Measurements from ENCODE around the gene KANK4.

KANK4 gene

DNA sequence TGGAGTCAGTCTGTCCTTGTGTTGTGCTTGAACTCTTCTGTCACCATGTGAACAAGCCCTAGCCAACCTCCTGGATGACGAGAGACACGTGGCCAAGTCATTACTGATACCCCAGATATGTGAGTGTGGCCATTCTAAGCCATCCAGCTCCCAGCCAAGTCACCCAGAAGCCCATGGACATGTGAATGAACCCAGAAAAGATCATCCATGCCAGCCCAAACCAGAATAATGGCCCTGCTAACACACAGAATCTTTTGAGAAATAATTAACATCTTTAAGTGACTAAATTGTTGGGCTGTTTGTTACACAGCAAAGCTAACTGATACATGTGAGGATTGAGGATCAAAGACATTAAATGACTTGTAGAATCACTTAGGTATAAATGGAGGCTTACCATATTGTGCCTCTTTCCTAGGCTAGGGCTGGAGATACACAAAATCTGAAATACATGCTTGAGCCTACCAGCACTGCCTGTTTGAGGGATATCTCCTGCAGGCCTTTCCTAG, 38.2 kb downstream of the KANK4 start:
- no peak for DNase-seq
- in situ Hi-C loops (cut with MboI; ENCODE audit: low pct_unique_long_range_greater_than_20kb, low sequenced_read_pairs), result no loop called here

DNA sequence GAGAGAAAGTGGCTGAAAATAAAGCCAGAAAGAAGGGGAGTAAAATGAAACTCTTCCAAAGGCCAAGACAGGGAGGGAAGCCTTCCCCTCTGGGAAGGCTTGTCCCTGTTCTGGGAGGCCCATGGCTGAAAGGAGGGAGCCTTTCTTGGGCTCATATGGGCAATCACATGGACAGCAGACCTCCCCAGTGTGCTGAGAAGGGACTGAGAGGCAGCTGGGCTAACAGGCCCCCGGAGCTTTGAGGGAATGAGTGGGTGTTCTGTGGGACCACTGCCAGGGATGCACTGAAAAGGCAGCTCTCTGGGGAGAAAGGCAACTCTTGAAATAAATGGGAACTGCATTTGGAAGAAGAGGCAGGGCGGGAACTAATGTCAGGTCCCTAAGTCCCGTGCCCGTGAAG, 39.1 kb downstream of the KANK4 start:
- DNase-seq, result no peak

DNA sequence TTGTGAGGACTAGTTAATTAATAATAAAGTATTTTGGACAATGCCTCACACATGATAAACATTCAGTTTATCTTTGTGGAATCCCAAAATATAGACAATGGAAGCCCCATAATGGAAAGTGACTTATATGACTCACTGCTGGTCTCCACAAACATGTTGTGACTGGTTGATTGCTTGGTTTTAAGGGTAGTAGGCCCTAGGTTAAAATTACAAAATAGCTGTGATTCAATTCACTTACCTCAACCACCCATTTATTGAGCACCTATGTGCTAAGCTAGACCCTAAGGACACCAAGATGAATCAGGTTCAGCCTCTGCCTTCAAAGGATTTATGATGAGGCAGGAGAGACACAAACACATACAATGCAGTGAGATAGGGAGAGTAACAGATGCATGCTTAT, 42.4 kb downstream of the KANK4 start:
- no peak for DNase-seq
- in situ Hi-C loops (cut with MboI; ENCODE audit: low pct_unique_long_range_greater_than_20kb, low sequenced_read_pairs), result no loop called here

More for the DNA sequence above, 39.1 kb downstream of the KANK4 start:
- in situ Hi-C loops (cut with MboI; ENCODE audit: low pct_unique_long_range_greater_than_20kb, low sequenced_read_pairs), result no loop called here

DNA sequence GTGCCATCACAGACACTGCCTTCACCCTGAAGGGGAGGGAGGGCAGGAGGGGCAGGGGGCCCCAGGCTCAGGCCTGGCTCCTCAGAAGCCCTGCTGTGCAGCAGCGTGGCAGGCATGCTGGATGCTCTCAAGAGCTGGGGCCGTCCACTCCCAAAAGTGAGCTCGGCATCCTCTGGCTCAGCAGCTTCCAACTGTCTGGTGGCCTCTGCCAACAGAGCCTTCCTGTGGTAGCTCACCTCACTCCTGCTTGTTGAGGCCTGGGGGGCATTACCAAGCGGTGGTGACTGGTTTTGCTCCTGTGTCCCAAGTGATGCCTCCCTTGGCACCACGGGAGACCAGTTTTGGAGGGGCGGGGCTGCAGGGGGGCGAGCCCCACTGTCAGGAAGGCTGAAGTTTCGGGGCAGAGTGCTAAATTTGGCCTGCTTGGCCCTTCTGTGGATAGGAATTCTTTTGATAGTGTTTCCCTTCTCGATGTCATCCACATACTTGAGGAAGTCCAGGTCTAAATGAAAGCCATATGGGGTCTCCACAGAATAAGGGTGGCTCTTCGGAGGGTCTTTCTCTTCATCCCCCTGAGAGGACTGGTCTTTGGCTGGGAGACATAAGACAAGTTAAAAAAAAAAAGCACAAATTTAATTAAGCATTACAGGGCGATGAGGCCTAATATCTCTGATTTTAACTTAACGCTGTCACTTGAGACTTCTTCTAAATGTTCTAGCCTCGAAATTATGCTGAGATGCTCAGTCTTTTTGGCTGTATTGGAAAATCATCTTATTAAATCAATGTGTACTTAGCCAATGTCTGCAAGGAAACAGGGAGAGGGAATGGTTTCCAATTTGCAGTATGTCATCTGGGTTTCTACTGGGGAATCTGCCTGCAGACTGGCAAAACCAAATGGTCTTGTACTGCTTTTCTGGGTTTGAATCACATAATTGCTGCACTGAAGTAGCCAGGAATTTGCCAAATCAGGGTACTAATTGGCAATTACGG, 44.4 kb downstream of the KANK4 start:
- in situ Hi-C loops (cut with MboI; ENCODE audit: low pct_unique_long_range_greater_than_20kb, low sequenced_read_pairs), result no loop called here
- DNase-seq, result no peak

DNA sequence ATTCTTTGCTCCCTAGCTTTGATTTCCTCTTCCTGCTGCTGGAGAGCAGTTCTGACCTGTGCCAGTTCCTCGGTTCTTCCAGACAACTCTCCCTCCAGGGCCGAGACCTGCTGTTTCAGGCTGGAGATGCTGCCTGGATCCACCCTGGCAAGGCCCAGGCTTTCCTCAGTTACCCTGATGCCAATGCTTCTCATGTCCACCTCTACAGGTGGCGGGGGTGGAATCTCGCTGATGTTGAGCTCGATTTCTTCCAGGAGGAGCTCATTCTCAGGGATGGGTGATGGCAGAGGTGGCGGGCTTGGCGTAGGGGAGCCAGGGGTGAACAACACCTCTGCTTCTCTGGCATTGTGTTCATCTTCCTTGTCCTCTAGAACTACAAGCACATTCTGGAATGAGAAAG, 45.3 kb downstream of the KANK4 start:
- in situ Hi-C loops (cut with MboI; ENCODE audit: low pct_unique_long_range_greater_than_20kb, low sequenced_read_pairs), result no loop called here
- DNase-seq, result no peak

DNA sequence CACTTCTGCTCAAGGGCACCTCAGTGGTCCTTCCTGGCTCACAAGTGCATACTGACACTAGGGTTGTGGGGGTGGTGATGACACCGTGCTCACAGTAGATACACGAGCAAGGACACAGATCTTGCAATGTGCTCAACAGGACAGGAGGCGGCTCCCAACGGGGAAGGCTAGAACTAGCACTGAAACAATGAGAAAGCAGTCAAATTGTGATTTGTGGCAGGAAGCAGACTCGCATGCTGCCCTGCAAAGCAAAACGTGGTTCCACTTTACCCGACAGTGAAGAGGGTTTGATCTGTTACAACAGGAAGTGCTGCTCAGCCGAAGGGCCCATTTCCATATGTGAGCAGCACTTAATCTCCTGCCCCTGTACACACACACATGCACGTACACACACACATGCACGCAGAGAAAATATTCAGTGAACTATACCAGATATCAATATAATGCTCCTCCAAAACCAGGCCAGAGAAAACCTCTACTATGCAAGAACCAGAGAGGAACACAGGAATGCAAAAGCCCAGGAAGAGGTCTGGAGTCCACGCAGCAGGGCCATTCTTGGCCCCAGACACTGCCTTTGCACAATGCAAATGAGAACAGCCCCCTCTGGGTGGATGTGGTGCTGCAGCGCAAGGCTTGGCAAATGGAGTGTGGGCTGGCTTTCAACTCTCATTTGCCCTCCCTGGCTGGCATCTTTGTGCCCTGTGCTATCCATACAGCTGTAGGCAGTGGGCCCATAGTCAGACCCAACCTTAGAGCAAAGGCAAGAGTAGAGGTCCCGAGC, 47.1 kb downstream of the KANK4 start:
- in situ Hi-C loops (cut with MboI; ENCODE audit: low pct_unique_long_range_greater_than_20kb, low sequenced_read_pairs), result no loop called here
- peak; percentile 90 for DNase-seq

DNA sequence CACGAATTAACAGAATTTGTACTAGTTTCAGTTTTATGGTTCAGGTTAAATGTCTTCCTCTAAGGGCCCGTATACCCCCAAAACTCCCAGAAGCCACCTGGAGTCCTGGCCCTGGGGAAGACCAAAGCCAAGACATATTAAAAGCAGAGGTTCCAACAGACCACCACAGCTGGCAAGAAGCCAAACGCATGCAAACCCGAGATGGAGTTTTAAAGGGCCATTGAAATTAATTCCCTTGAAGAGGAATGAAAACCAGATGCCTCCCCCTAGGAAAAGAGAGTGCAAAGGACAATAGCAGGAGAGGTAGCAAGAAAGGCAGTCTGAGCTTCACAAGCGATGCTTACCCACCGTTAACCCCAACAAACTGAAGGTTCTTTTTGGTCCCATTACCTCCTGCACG, 48.1 kb downstream of the KANK4 start:
- in situ Hi-C loops (cut with MboI; ENCODE audit: low pct_unique_long_range_greater_than_20kb, low sequenced_read_pairs), result no loop called here
- no peak for DNase-seq

DNA sequence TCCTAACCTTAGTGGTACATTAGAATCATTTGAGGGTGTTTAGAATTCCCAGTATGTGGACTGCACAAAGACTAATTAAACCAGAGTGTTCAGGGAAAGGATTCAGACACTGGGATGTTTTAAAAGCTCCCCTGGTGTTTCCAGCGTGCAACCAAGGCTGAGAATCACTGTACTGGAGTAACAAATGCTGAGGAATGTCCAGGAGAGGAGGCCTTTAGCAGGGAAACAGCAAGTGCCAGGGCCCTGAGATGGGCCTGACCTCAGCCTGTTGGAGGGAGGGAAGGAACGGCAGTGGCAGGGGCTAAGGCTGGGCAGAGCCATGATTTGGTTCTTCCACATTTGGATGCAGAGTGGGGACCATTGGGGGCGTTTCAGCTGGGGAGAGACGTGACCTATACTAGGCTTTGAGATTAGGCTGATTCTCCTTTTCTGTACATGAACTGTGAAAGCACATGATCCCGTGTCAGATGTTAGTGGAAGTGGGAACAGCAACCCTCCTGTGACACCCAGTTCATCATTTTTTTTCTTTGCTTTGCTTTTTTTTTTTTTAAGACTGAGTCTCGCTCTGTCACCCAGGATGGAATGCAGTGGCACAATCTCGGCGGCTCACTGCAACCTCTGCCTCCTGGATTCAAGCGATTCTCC, 49.3 kb downstream of the KANK4 start:
- no peak for DNase-seq
- in situ Hi-C loops (cut with MboI; ENCODE audit: low pct_unique_long_range_greater_than_20kb, low sequenced_read_pairs), result no loop called here

DNA sequence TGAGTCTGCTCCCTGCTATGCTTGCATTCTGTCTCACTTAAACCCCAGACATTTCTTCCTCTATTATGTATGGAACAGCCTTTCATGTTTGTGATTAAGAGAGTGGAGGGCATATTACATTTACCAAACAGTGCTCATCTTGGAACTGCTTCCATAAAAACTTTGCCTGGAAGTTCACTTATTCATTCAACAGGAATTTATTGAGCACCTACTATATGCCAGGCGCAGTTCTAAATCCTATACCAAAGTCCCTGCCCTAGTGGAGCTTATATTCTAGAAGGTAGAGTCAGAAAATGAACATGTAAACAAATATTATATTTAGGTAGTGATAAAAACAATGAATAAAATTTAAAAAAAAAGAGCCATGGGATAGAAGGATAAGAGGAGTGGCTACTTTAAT, 49.8 kb downstream of the KANK4 start:
- in situ Hi-C loops (cut with MboI; ENCODE audit: low pct_unique_long_range_greater_than_20kb, low sequenced_read_pairs), result no loop called here
- no peak for DNase-seq

DNA sequence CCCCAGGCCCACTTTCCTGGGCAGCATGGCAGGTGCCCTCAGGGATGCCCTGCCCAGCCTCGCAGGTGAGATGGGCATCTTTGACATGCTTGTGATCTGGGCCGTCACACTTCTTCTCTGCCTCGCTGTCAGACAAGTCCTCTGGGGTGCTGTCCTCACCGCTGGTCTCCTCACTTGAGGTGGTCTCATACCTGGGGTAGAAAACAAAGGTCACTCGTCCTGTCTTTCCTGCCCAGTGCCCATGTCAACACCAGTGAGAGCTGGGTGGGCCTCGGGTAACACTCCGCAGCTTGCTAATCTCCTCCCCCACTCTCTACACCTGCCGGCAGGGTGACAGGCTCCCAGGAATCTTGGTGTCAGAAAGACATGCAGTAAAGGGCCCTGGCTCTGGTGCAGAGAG, 50.9 kb downstream of the KANK4 start:
- no peak for DNase-seq
- in situ Hi-C loops (cut with MboI; ENCODE audit: low pct_unique_long_range_greater_than_20kb, low sequenced_read_pairs), result no loop called here

DNA sequence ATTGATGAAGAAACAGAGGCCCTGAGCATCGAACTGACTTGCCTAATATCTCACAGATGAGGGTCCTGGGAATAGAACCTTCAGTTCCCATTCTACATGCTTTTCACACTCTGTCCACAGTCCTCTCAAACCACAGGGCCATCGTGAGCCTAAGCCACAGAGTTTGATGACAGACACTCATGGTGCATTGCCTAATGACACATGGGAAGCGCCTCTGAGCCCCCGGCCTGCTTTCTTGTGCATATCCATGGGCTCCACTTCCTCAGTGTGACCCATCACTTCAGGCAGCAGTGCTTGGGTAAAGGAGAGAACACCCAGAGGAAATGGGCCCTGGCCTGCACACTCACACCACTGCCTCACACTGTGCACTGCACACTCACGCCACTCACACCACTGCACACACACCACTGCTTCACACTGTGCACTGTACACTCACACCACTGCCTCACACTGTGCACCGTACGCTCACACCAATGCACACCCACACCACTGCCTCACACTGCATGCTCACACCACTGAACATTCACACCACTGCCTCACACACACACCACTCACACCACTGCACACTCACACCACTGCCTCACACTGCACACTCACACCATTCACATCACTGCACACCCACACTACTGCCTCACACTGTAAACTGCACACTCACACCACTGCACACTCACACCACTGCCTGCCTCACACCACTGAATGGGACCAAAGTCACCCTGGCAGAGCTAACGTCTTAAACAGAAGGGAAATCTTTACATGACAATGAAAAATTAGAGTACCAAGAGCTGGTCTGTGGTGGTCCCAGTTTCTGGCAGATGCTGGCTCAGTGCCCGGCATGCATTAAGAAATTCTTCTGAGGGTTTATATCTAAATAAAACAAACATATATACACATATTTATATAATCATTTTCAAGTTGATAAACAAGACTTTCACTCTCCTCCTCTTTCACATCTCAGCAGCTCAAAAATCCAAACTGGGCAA, 53.0 kb downstream of the KANK4 start:
- in situ Hi-C loops (cut with MboI; ENCODE audit: low pct_unique_long_range_greater_than_20kb, low sequenced_read_pairs), result no loop called here
- no peak for DNase-seq

DNA sequence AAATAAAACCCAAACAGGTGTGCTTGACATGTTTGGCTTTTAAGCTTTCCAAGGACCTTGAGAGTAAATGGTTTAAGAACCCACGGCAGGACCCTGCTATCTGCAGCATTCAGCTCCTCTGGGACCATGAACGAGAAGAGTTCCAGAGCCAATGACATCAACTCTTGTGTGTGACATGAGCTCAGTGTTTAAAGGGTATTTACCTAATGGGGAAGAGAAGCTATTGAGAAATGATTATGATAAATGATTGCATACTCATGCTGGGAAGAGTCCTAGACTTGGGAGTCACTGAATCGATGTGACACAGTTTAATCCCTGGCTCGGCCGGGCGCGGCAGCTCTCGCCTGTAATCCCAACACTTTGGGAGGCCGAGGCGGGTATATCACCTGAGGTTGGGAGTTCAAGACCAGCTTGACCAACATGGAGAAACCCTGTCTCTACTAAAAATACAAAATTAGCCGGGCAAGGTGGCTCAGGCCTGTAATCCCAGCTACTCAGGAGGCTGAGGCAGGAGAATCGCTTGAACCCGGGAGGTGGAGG, 55.4 kb downstream of the KANK4 start:
- in situ Hi-C loops (cut with MboI; ENCODE audit: low pct_unique_long_range_greater_than_20kb, low sequenced_read_pairs), result no loop called here
- no peak for DNase-seq

DNA sequence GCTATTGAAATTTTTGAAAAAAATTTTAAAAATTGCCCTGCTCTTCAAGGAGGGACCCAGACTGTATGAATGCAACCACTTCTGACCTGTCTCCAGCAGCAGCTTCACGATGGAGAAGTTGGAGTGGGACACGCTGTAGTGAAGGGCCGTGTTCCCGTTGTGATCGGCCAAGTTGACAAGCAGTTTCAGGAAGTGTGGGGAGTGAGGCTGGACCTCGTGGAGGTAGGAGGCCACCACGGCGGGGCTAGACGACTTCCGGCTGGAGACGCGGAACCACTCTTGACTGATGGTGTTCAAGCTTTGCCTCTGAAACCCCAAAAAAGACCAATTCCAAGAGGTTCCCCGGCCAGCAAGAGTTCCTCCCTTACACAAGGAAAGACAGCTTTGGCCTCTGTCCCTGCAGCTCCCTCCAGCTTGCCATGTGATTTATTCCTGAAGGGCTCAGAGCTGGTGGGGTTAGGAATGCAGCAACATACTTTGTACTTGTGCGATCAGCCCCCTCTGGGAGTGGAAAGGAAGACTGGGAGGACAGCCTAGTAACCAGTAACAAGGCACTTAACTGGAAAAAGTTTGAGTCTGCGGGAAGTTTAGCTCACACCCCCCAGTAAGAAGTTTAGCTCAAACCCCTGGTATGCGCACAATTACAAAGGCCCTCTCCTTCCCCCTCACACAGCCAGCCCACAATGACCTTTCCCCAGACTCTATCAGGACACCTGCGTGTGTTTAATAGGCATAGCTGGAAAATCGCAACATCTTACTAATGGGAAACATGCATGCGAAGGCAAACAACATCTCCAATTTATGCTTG, 56.0 kb downstream of the KANK4 start:
- in situ Hi-C loops (cut with MboI; ENCODE audit: low pct_unique_long_range_greater_than_20kb, low sequenced_read_pairs), result no loop called here
- peak; percentile 41 for DNase-seq

DNA sequence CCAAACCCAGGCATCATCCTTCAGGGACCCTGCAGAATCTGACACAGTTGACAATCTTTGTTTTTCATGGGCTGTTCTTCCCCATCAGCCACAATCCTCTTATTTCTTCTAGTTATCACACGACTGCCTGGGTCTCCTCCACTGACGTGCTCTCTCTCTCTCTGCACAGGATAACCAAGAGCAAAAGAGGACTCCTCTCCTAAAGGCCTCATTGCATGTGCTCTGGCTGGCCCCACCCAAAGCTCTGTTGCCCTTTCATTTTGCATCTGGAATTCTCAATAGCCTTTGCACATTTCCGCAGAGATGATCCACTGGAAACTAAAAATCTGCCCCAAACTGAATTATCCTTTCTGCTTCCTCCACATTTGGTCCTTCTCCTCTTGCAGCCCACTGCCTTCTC, 58.5 kb downstream of the KANK4 start:
- in situ Hi-C loops (cut with MboI; ENCODE audit: low pct_unique_long_range_greater_than_20kb, low sequenced_read_pairs), result no loop called here
- no peak for DNase-seq

DNA sequence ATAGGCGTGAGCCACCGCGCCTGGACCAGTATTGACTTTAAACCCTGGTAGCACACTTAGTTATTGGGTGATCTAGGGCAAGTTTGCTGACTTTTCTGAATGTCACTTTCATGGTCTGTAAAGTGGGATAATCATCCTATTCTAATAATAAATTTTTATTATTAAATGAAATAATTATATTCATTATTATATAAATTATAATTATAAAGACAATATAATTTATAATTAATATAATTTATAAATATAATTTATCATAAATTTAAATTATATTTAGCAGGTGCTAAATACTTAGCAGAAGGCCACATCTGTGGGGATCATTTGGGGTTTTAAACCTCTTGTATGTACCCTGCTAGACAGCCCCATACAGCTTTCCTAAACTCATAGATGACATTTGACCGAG, 59.7 kb downstream of the KANK4 start:
- in situ Hi-C loops (cut with MboI; ENCODE audit: low pct_unique_long_range_greater_than_20kb, low sequenced_read_pairs), result no loop called here
- no peak for DNase-seq

DNA sequence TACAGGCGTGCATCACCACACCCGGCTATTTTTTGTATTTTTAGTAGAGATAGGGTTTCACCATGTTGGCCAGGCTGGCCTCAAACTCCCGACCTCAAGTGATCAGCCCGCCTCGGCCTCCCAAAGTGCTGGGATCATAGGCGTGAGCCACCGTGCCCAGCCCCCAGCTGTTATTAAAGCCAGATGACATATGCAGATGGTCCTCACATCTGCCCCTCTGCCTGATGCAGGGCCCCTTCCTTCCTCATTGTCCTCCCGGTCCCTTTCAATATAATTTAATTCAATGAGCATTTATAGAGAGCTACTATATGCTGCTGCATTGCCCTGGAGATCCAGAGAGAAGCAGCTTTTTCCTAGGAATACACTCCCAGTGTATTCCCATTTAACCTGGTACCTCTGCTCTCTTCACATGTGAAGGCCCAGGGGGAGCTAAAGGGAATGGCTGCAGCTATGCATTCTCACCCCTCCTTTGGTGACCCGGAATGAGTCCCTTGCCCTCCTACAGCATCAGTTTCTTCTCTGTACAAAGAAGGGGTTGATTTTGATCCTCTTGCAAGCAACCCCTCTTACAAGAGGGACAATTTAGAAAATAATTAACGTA, 69.0 kb downstream of the KANK4 start:
- DNase-seq, result no peak
- in situ Hi-C loops (cut with MboI; ENCODE audit: low pct_unique_long_range_greater_than_20kb, low sequenced_read_pairs), result no loop called here
